BJ (cell line): ENCODE data around the gene LY6G5B. TPM values are rescaled to one million over a fixed set of nuclear protein-coding genes. Genes with fewer than 3 reads are reported as not detected.

Source experiments
- CTCF ChIA-PET: fragments of 350-600 bp; formaldehyde crosslinking; extraction: SDS; loops from one replicate; lab custom pipeline; 2021; ENCODE audit warnings: antibody characterized with exemption, inconsistent platforms; lab: Yijun Ruan, JAX
- POLR2A ChIA-PET: fragments of 300-600 bp; sonication (Branson Sonifier 250); formaldehyde crosslinking; extraction: SDS; loops from one replicate; lab custom pipeline; 2021; ENCODE audit warnings: antibody characterized with exemption; lab: Charles Lee
- DNase-seq: peaks from one replicate; pipeline ENCODE4 v3.0.0-alpha.2; 2011; ENCODE audit warnings: low read depth
- H3K27me3 ChIP-seq: 2 replicates; pipeline ENCODE4 v1.6.0; 2011; ENCODE audit warnings: low read length; ENCODE audit not compliant: control insufficient read depth, insufficient read depth
- H3K36me3 ChIP-seq: 2 replicates; pipeline ENCODE4 v1.5.1; 2011; ENCODE audit warnings: low read length; ENCODE audit not compliant: control insufficient read depth, insufficient read depth
- H3K4me3 ChIP-seq: 2 replicates; pipeline ENCODE4 v1.5.1; 2011; ENCODE audit warnings: low read depth, mild to moderate bottlenecking, control low read depth, low read length
- CTCF ChIP-seq: IDR thresholded peaks from 2 replicates; pipeline ENCODE4 v1.5.1; 2011; ENCODE audit warnings: low read depth, mild to moderate bottlenecking, control low read depth, inconsistent platforms, low read length, moderate library complexity; ENCODE audit not compliant: insufficient read depth
- polyA plus RNA-seq: library from polyadenylated mRNA; depleted of rRNA; stranded (reverse); fragments of >200 nt; gene quantifications from 2 replicates; pipeline ENCODE4 v1.2.3, GENCODE V29; 2011

The LY6G5B gene
- polyA plus RNA-seq, 1 experiment = 10.8 TPM

DNA sequence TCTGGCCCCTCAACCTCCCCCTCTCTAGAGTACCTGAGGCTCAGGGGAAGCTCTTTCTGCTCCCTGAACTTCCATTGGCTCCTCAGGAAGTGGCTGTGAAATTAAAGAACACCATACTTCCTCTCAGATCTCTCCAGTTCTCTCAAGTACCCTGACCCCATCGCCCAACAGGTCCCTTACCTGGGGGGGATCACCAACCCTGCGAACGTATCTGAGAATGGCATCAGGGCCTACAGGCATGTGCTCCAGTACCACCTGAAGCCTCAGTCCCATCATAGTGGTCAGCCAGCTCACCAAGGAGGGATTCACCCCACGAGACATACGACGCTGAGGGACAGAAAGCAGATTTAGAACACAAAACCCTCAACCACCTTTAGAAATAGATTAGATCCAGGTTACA lies 29.2 kb upstream of the LY6G5B start:
- TF ChIP-seq CTCF = no peak
- no peaks in the 10 kb centered on the region for H3K27me3 ChIP-seq
- ChIA-PET CTCF (interaction anchor here (3.6 kb wide), 1 partner anchor 11 kb away, joined by 15 read pairs; the partner anchor contains the start of gene BAG6), POLR2A (interaction anchor here (0.5 kb wide), 1 partner anchor 62 kb away, joined by 4 read pairs; no protein-coding TSS in a partner anchor)
- no peak for DNase-seq
- peaks cover 52% of the 10 kb centered on the region for H3K36me3 ChIP-seq
- no peak overlapping the region for H3K4me3 ChIP-seq

DNA sequence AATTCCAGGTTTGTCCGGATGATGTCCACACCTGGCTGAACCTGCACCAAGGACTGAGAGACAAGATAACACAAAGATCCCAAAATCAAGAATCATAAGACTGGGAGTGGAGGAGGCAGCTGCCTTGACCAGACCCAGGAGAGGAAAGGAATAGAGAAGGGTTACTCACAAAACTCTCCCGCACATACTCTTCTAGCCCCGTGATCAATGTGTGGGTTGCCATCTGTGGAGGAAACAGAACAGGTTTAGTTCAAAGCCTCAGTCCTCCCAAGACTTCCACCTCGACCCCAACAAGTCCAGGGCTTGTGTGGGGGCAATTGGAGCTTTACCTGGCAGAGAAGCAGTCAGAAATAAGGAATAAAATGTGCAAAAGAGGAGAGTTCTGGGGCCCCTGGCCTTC lies 28.4 kb upstream of the LY6G5B start:
- no peak for DNase-seq
- Histone ChIP-seq H3K36me3 (peaks cover 52% of the 10 kb centered on the region), H3K27me3 (no peaks in the 10 kb centered on the region), H3K4me3 (no peak overlapping the region)
- TF ChIP-seq CTCF = no peak
- POLR2A ChIA-PET = no interaction called here
- CTCF ChIA-PET = interaction anchor here (3.6 kb wide), 1 partner anchor 11 kb away, joined by 15 read pairs; the partner anchor contains the start of gene BAG6

DNA sequence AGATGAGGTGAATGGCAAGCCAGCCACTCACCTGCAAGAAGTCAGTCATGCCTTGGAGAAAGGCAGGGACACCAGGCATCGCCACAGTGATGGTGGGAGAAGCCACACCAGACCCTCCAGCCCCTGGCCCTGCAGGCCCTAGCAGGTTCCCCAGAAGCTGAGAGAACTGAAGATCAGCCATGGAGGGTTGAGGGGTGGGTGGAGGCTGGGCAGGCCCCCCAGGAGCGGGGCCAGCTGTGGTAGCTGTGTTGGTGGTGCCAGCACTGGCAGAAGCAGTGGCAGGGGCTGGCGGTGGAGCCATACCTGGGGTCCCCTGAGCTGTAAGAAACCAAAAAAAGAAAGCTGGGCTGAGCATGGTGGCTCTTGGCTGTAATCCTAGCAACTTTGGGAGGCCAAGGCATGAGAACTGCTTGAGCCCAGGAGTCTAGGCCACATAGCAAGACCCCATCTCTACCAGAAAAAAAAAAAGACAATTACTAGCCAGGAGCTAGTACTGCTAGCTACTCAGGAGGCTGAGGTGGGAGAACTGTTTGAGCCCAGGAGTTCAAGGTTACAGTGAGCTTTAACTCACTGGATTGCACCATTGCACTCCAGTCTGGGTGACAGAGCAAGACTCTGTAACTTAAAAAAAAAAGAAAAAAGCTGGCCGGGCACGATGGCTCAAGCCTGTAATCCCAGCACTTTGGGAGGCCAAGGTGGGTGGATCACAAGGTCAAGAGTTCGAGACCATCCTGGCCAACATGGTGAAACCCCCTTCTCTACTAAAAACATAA lies 26.8 kb upstream of the LY6G5B start:
- no peak for TF ChIP-seq CTCF
- CTCF ChIA-PET = interaction anchor here (0.6 kb wide), 1 partner anchor 277 kb away, joined by 3 read pairs; no protein-coding TSS in a partner anchor
- POLR2A ChIA-PET = no interaction called here
- Histone ChIP-seq H3K36me3 (peaks cover 52% of the 10 kb centered on the region), H3K4me3 (no peak overlapping the region), H3K27me3 (no peaks in the 10 kb centered on the region)
- no peak for DNase-seq

DNA sequence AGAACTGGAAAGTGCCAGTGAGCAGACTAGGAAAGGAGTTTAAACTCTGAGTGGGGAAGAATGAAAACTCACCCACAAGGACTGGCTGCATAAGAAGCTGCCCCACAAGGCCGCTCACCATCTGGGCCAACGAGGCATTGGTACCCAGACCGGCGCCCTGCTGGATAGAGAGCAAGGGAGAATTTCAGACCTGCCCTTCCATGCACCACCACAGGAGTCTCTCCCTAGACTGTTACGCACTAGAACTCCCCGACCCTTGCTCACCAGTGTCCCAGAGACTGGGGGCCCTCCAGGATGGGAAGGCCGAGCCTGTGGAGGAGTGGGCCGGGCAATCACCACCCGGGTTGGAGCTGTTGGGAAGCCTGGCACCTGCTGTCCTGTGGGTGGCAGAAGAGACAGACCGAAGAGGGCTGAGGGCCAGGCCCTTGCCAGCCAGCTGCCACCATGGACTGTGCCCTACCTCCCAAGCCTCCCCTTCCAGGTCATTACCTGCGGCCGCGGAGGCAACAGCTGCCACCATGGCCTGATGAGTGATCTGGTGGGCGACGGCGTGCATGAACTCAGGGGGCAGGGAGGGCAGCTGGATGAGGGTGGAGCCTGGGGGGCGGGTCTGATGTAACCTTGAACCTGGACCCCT lies 25.8 kb upstream of the LY6G5B start:
- TF ChIP-seq CTCF = no peak
- ChIA-PET POLR2A (no interaction called here), CTCF (no interaction called here)
- peaks cover 58% of the 10 kb centered on the region for H3K36me3 ChIP-seq
- H3K4me3 ChIP-seq = no peak overlapping the region
- H3K27me3 ChIP-seq = no peaks in the 10 kb centered on the region
- no peak for DNase-seq

- H3K27me3 ChIP-seq = no peaks in the 10 kb centered on the region
- no peak overlapping the region for H3K4me3 ChIP-seq
- no peak for DNase-seq
- CTCF ChIA-PET = no interaction called here
- POLR2A ChIA-PET = no interaction called here
- peaks cover 60% of the 10 kb centered on the region for H3K36me3 ChIP-seq
- no peak for TF ChIP-seq CTCF
These were observed 24.5 kb upstream of the LY6G5B start for GRCh38 chr6:31645325-31645724.
